Neural progenitor cell (in vitro differentiated cells): ENCODE data around the gene CADPS.

Experiments used
- EZH2 ChIP-seq: fragments of 200-600 bp; sonication (generic); IDR thresholded peaks from 2 replicates; pipeline ENCODE4 v1.6.1; 2017; ENCODE audit warnings: antibody characterized with exemption, mild to moderate bottlenecking, moderate library complexity
- EZH2phosphoT487 ChIP-seq: fragments of 200-600 bp; sonication (generic); IDR thresholded peaks from 2 replicates; pipeline ENCODE4 v1.6.1; 2017; ENCODE audit warnings: antibody characterized with exemption
- TF ChIP-seq, protein P1 (sequence below): fragments of 200-600 bp; sonication (generic); IDR thresholded peaks from 2 replicates; pipeline ENCODE4 v1.5.1; 2017; ENCODE audit warnings: antibody characterized with exemption, mild to moderate bottlenecking

GRCh38 chr3:62892951-62893350 is 17.7 kb upstream of the CADPS start:
- TF ChIP-seq, protein P1, sequence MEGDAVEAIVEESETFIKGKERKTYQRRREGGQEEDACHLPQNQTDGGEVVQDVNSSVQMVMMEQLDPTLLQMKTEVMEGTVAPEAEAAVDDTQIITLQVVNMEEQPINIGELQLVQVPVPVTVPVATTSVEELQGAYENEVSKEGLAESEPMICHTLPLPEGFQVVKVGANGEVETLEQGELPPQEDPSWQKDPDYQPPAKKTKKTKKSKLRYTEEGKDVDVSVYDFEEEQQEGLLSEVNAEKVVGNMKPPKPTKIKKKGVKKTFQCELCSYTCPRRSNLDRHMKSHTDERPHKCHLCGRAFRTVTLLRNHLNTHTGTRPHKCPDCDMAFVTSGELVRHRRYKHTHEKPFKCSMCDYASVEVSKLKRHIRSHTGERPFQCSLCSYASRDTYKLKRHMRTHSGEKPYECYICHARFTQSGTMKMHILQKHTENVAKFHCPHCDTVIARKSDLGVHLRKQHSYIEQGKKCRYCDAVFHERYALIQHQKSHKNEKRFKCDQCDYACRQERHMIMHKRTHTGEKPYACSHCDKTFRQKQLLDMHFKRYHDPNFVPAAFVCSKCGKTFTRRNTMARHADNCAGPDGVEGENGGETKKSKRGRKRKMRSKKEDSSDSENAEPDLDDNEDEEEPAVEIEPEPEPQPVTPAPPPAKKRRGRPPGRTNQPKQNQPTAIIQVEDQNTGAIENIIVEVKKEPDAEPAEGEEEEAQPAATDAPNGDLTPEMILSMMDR, result no peak
- TF ChIP-seq EZH2 (no peak), EZH2phosphoT487 (no peak)
